ENCODE data around the gene SUPT3H. TPM values are rescaled to one million over a fixed set of nuclear protein-coding genes. Genes with fewer than 3 reads are reported as not detected.

The SUPT3H gene
- total and polyA plus RNA-seq, 5 donors from 2014 or later = 4.8 to 7.8 (median 5.7) TPM

- Mint-ChIP-seq H3K9me3 (no peaks in the 10 kb centered on the region), H3K4me1 (peaks cover 0 to 9% (median 3%) of the 10 kb centered on the region in 4 donors), H3K27me3 (no peaks in the 10 kb centered on the region), H3K27ac (no peak overlapping the region), H3K36me3 (peaks cover 6% of the 10 kb centered on the region), H3K4me3 (no peak overlapping the region)
- DNase-seq (no peak), ATAC-seq (ENCODE audit: low read depth in 2 of 2) (no peak)
- no peak overlapping the region for H3K27ac ChIP-seq (ENCODE audit: insufficient read depth, low read length, poor library complexity, severe bottlenecking)
- no peaks in the 10 kb centered on the region for H3K27me3 ChIP-seq (ENCODE audit: control insufficient read depth, insufficient read depth, low read length)
- H3K36me3 ChIP-seq (ENCODE audit: control insufficient read depth, insufficient read depth, low read length) = no peaks in the 10 kb centered on the region
- no peaks in the 10 kb centered on the region for H3K4me1 ChIP-seq (ENCODE audit: control insufficient read depth, insufficient read depth, low read length, poor library complexity, severe bottlenecking)
- no peaks in the 10 kb centered on the region for H3K9me3 ChIP-seq (ENCODE audit: control insufficient read depth in 2 of 2, low read length in 2 of 2)
- H3K4me3 ChIP-seq (ENCODE audit: low read depth, low read length) = no peak overlapping the region
Measured at GRCh38 chr6:44806656-44807055, 571.1 kb downstream of the SUPT3H start.

- H3K36me3 Mint-ChIP-seq = peaks cover 6% of the 10 kb centered on the region
- H3K27me3 ChIP-seq (ENCODE audit: control insufficient read depth, insufficient read depth, low read length) = no peaks in the 10 kb centered on the region
- DNase-seq (no peak), ATAC-seq (ENCODE audit: low read depth in 2 of 2) (no peak)
- H3K36me3 ChIP-seq (ENCODE audit: control insufficient read depth, insufficient read depth, low read length) = no peaks in the 10 kb centered on the region
- no peaks in the 10 kb centered on the region for H3K4me1 ChIP-seq (ENCODE audit: control insufficient read depth, insufficient read depth, low read length, poor library complexity, severe bottlenecking)
- peaks cover 5% of the 10 kb centered on the region for H3K27me3 Mint-ChIP-seq
- no peak overlapping the region for H3K27ac ChIP-seq (ENCODE audit: insufficient read depth, low read length, poor library complexity, severe bottlenecking)
- peaks cover 0 to 9% (median 3%) of the 10 kb centered on the region in 4 donors for H3K4me1 Mint-ChIP-seq
- H3K4me3 Mint-ChIP-seq = no peak overlapping the region
- H3K9me3 Mint-ChIP-seq = no peaks in the 10 kb centered on the region
- H3K27ac Mint-ChIP-seq = no peak overlapping the region
- H3K9me3 ChIP-seq (ENCODE audit: control insufficient read depth in 2 of 2, low read length in 2 of 2) = no peaks in the 10 kb centered on the region
- no peak overlapping the region for H3K4me3 ChIP-seq (ENCODE audit: low read depth, low read length)
Measured at GRCh38 chr6:44805238-44805846, 572.4 kb downstream of the SUPT3H start.

- Histone ChIP-seq H3K27ac (ENCODE audit: insufficient read depth, low read length, poor library complexity, severe bottlenecking) (no peak overlapping the region), H3K36me3 (ENCODE audit: control insufficient read depth, insufficient read depth, low read length) (no peaks in the 10 kb centered on the region), H3K9me3 (ENCODE audit: control insufficient read depth in 2 of 2, low read length in 2 of 2) (no peaks in the 10 kb centered on the region), H3K4me1 (ENCODE audit: control insufficient read depth, insufficient read depth, low read length, poor library complexity, severe bottlenecking) (no peaks in the 10 kb centered on the region), H3K27me3 (ENCODE audit: control insufficient read depth, insufficient read depth, low read length) (no peaks in the 10 kb centered on the region), H3K4me3 (ENCODE audit: low read depth, low read length) (no peak overlapping the region)
- peaks cover 0 to 8% (median 3%) of the 10 kb centered on the region in 4 donors for H3K4me1 Mint-ChIP-seq
- no peak for DNase-seq
- H3K27me3 Mint-ChIP-seq = peaks cover 5% of the 10 kb centered on the region
- H3K36me3 Mint-ChIP-seq = peaks cover 6% of the 10 kb centered on the region
- no peak overlapping the region for H3K27ac Mint-ChIP-seq
- no peaks in the 10 kb centered on the region for H3K9me3 Mint-ChIP-seq
- ATAC-seq (ENCODE audit: low read depth in 2 of 2) = no peak
- H3K4me3 Mint-ChIP-seq = no peak overlapping the region
Measured at GRCh38 chr6:44804546-44805159, 573.1 kb downstream of the SUPT3H start.

GRCh38 chr6:44804016-44804415 is 573.7 kb downstream of the SUPT3H start:
- no peak for DNase-seq
- H3K9me3 ChIP-seq (ENCODE audit: control insufficient read depth in 2 of 2, low read length in 2 of 2) = no peaks in the 10 kb centered on the region
- H3K36me3 ChIP-seq (ENCODE audit: control insufficient read depth, insufficient read depth, low read length) = no peaks in the 10 kb centered on the region
- no peak overlapping the region for H3K27ac Mint-ChIP-seq
- H3K4me3 Mint-ChIP-seq = no peak overlapping the region
- peaks cover 0 to 3% (median 2%) of the 10 kb centered on the region in 4 donors for H3K4me1 Mint-ChIP-seq
- no peak for ATAC-seq (ENCODE audit: low read depth in 2 of 2)
- no peaks in the 10 kb centered on the region for H3K9me3 Mint-ChIP-seq
- peaks cover 4% of the 10 kb centered on the region for H3K36me3 Mint-ChIP-seq
- H3K27ac ChIP-seq (ENCODE audit: insufficient read depth, low read length, poor library complexity, severe bottlenecking) = no peak overlapping the region
- no peak overlapping the region for H3K4me3 ChIP-seq (ENCODE audit: low read depth, low read length)
- H3K27me3 ChIP-seq (ENCODE audit: control insufficient read depth, insufficient read depth, low read length) = no peaks in the 10 kb centered on the region
- H3K4me1 ChIP-seq (ENCODE audit: control insufficient read depth, insufficient read depth, low read length, poor library complexity, severe bottlenecking) = no peaks in the 10 kb centered on the region
- peaks cover 5% of the 10 kb centered on the region for H3K27me3 Mint-ChIP-seq

- DNase-seq (no peak), ATAC-seq (ENCODE audit: low read depth in 2 of 2) (no peak)
- Mint-ChIP-seq H3K4me1 (no peaks in the 10 kb centered on the region), H3K4me3 (no peak overlapping the region), H3K36me3 (no peaks in the 10 kb centered on the region), H3K27ac (no peak overlapping the region), H3K9me3 (no peaks in the 10 kb centered on the region), H3K27me3 (peaks cover 7% of the 10 kb centered on the region)
- Histone ChIP-seq H3K27me3 (ENCODE audit: control insufficient read depth, insufficient read depth, low read length) (peaks cover 7% of the 10 kb centered on the region), H3K36me3 (ENCODE audit: control insufficient read depth, insufficient read depth, low read length) (no peaks in the 10 kb centered on the region), H3K27ac (ENCODE audit: insufficient read depth, low read length, poor library complexity, severe bottlenecking) (no peak overlapping the region), H3K4me1 (ENCODE audit: control insufficient read depth, insufficient read depth, low read length, poor library complexity, severe bottlenecking) (no peaks in the 10 kb centered on the region), H3K4me3 (ENCODE audit: low read depth, low read length) (no peak overlapping the region), H3K9me3 (ENCODE audit: control insufficient read depth in 2 of 2, low read length in 2 of 2) (no peaks in the 10 kb centered on the region)
Measured at GRCh38 chr6:44800784-44801592, 576.7 kb downstream of the SUPT3H start.

- peaks cover 11% of the 10 kb centered on the region for H3K27me3 ChIP-seq (ENCODE audit: control insufficient read depth, insufficient read depth, low read length)
- Mint-ChIP-seq H3K36me3 (no peaks in the 10 kb centered on the region), H3K4me1 (no peaks in the 10 kb centered on the region), H3K27me3 (peaks cover 10% of the 10 kb centered on the region), H3K9me3 (no peaks in the 10 kb centered on the region), H3K4me3 (no peak overlapping the region), H3K27ac (no peak overlapping the region)
- no peak overlapping the region for H3K4me3 ChIP-seq (ENCODE audit: low read depth, low read length)
- H3K36me3 ChIP-seq (ENCODE audit: control insufficient read depth, insufficient read depth, low read length) = no peaks in the 10 kb centered on the region
- H3K27ac ChIP-seq (ENCODE audit: insufficient read depth, low read length, poor library complexity, severe bottlenecking) = no peak overlapping the region
- ATAC-seq (ENCODE audit: low read depth in 2 of 2) = no peak
- no peaks in the 10 kb centered on the region for H3K9me3 ChIP-seq (ENCODE audit: control insufficient read depth in 2 of 2, low read length in 2 of 2)
- DNase-seq = no peak
- H3K4me1 ChIP-seq (ENCODE audit: control insufficient read depth, insufficient read depth, low read length, poor library complexity, severe bottlenecking) = no peaks in the 10 kb centered on the region
Measured at GRCh38 chr6:44800171-44800783, 577.5 kb downstream of the SUPT3H start.

GRCh38 chr6:44797746-44798145 is 580.0 kb downstream of the SUPT3H start:
- H3K4me1 Mint-ChIP-seq = no peaks in the 10 kb centered on the region
- no peak for ATAC-seq (ENCODE audit: low read depth in 2 of 2)
- no peak overlapping the region for H3K4me3 Mint-ChIP-seq
- H3K36me3 Mint-ChIP-seq = no peaks in the 10 kb centered on the region
- Histone ChIP-seq H3K27me3 (ENCODE audit: control insufficient read depth, insufficient read depth, low read length) (peaks cover 11% of the 10 kb centered on the region), H3K4me1 (ENCODE audit: control insufficient read depth, insufficient read depth, low read length, poor library complexity, severe bottlenecking) (no peaks in the 10 kb centered on the region), H3K4me3 (ENCODE audit: low read depth, low read length) (no peak overlapping the region), H3K27ac (ENCODE audit: insufficient read depth, low read length, poor library complexity, severe bottlenecking) (no peak overlapping the region), H3K9me3 (ENCODE audit: control insufficient read depth in 2 of 2, low read length in 2 of 2) (no peaks in the 10 kb centered on the region), H3K36me3 (ENCODE audit: control insufficient read depth, insufficient read depth, low read length) (no peaks in the 10 kb centered on the region)
- no peak for DNase-seq
- no peak overlapping the region for H3K27ac Mint-ChIP-seq
- H3K9me3 Mint-ChIP-seq = peaks cover 0 to 2% (median 0%) of the 10 kb centered on the region in 7 donors
- H3K27me3 Mint-ChIP-seq = peaks cover 10% of the 10 kb centered on the region

Measured in CD4-positive, CD25-positive, alpha-beta regulatory T cell (primary cell).